Measurements from ENCODE around the gene GGA3.

GGA3 gene

DNA sequence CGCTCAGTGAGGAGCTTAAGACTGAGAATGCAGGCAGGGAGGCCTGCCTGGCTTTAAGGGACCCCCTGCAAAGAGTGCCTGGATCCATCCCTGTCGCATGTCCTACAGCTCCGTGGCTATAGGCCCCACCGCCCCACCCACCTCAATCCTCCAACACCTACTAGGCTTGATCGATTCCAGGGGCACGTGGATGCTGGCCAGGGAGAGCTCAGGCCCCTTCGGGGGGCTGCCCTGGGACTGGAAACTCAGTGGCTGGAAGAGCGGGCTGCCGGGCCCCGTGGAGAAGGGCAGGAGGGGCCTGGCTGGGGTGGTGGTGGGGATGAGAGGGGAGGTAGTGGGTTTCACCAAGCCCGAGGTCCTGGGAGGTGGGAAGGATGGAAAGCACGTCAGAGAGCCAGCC lies 22.2 kb downstream of the GGA3 start:
- TF ChIP-seq, protein P1, sequence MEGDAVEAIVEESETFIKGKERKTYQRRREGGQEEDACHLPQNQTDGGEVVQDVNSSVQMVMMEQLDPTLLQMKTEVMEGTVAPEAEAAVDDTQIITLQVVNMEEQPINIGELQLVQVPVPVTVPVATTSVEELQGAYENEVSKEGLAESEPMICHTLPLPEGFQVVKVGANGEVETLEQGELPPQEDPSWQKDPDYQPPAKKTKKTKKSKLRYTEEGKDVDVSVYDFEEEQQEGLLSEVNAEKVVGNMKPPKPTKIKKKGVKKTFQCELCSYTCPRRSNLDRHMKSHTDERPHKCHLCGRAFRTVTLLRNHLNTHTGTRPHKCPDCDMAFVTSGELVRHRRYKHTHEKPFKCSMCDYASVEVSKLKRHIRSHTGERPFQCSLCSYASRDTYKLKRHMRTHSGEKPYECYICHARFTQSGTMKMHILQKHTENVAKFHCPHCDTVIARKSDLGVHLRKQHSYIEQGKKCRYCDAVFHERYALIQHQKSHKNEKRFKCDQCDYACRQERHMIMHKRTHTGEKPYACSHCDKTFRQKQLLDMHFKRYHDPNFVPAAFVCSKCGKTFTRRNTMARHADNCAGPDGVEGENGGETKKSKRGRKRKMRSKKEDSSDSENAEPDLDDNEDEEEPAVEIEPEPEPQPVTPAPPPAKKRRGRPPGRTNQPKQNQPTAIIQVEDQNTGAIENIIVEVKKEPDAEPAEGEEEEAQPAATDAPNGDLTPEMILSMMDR (IDR thresholded peaks at IDR 0.05; ENCODE audit: control insufficient read depth, extremely low read depth, insufficient read depth): no peak
- H3K4me3 ChIP-seq (ENCODE audit: low read depth, low read length): no peak overlapping the region
- no peak for DNase-seq (ENCODE audit: low read depth)

DNA sequence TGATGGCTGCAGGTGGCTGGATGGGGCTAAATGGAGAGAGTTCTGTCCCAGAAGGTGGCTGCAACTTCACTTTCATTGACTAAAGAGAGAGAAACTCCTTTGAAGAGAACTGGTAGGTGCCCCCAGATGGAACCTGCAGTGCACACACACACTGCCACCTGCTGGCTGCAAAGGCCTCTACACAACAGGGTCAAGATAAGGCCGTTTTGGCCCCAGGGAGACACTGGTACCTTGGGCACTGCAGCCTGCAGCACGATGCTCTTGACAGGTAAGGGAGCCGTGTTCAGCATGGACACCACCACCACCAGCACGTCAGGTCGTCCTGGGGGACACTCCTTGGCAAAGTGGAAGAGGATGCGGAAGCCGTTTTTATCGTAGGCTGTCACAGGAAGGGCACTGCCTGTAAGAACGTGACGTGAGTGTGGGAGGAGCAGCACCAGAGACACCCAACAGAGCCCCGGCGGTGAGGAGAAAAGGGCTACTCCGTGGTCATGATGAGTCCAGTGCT lies 22.7 kb downstream of the GGA3 start:
- TF ChIP-seq, protein P1 (IDR thresholded peaks at IDR 0.05; ENCODE audit: control insufficient read depth, extremely low read depth, insufficient read depth): peak; percentile 83
- no peak overlapping the region for H3K4me3 ChIP-seq (ENCODE audit: low read depth, low read length)
- DNase-seq (ENCODE audit: low read depth): peak; percentile 35

DNA sequence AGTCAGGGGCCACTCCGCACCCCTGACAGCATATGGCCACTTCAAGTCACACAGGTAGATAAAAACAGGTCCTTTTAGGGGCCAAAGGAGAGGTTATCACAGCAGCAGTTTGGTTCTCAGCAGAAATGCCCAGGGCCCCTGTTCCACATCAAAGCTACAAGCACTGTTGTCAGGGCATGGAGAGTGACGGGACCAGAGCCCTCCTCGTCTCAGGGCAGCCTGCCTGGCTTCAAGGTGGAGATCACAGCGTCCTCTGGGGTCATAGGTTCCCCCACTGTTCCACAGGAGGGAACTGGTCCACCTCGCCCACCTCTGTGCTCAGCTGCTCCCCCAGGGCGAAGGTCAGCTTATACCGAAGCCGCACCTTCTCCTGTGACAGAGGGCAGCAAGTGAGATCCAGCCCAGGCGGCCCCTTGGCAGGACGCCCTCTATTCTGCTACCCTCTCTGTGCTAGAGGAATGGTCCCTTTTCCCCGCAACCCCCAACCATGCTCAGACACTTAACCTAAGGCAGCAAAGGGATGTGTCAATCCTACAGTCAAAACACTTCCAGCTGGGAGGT lies 23.3 kb downstream of the GGA3 start:
- DNase-seq (ENCODE audit: low read depth): no peak
- H3K4me3 ChIP-seq (ENCODE audit: low read depth, low read length): no peak overlapping the region
- TF ChIP-seq, protein P1 (IDR thresholded peaks at IDR 0.05; ENCODE audit: control insufficient read depth, extremely low read depth, insufficient read depth): no peak

DNA sequence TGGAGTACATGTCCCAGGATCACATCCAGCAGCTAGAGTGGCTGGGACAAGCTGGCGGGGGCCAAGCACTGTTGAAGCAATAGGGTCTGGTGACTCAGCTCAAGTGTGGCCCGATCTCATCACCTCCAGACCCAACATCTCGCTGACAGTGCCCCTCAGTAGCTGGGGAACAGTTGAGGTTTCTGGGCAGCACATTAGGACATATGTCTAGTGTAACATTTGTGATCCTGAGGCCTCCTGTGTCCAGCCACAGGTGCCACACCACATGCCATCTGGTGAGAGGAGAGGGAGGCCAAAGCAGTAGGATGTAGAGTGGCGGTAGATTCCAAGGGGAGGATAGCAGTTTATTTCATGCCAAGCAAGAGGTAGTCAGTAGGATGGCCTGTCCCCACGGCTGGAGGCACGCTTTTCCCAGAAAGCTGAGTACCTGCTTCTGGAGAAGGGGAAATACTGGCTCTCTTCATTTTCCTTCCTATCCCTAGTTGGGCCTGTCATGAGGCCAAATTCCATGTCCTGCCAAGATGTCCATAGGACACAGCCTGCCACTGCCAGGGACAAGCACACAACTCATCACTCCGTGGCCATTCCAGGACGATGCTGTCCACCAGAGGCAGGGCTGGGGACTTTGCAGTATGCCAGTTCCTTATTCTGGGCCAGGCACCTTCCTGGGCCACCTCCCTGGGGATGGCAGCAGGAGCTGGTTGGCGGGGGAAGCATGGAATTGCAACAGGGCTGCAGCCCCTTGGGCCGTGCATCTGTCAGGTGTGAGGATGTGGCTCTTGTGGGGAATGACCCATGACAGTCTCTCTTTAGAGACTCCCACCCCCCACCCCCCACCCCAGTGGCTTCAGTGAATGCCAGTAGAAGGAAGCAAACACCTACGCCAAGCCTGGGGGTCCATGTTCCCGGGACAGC lies 24.0 kb downstream of the GGA3 start:
- DNase-seq (ENCODE audit: low read depth): no peak
- TF ChIP-seq, protein P1 (IDR thresholded peaks at IDR 0.05; ENCODE audit: control insufficient read depth, extremely low read depth, insufficient read depth): no peak
- H3K4me3 ChIP-seq (ENCODE audit: low read depth, low read length): no peak overlapping the region

DNA sequence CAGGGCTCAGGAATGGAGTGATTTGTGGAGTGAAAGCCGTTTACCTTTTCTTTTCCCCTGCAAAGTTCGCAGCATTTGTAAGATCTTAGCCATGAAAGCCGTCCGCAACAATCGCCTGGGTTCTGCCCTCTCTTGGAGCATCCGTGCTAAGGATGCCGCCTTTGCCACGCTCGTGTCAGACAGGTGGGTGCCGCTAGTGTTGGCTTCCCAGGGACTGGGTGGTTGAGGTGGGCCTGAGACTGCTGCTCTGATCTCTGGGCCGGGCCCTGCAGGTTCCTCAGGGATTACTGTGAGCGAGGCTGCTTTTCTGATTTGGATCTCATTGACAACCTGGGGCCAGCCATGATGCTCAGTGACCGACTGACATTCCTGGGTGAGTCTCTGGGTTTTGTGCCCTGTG lies 28.6 kb downstream of the GGA3 start:
- no peak overlapping the region for H3K4me3 ChIP-seq (ENCODE audit: low read depth, low read length)
- TF ChIP-seq, protein P1 (IDR thresholded peaks at IDR 0.05; ENCODE audit: control insufficient read depth, extremely low read depth, insufficient read depth): no peak
- no peak for DNase-seq (ENCODE audit: low read depth)

DNA sequence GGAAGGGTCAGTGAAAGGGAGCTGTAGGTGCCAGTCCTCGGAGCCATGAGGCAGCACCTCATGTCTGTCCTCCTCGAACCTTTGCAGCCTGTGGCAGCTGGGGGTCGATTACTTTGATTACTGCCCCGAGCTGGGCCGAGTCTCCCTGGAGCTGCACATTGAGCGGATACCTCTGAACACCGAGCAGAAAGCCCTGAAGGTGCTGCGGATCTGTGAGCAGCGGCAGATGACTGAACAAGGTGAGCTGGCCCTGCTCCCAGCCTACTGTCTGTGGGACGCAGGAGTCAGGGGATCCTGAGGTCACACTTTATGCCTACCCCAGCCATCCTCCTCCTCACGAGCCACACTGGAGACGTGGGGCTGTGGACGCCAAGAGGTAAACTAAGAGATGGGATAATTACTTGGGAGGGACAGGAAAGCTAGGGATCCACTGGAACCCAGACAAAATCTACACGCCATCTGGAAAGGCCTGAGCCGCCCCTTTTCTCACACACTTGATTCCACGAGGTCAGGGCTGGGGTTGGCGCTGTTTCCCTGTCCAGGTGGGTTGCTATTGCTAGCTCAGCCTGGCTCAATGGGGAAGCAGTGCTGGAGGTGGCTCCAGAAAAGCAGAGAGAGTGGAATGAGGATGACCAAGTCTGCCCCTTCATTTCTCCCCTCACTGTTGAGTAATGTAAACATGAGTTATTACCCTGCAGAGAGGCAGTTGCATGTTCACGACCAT lies 29.5 kb downstream of the GGA3 start:
- DNase-seq (ENCODE audit: low read depth): no peak
- TF ChIP-seq, protein P1 (IDR thresholded peaks at IDR 0.05; ENCODE audit: control insufficient read depth, extremely low read depth, insufficient read depth): no peak
- H3K4me3 ChIP-seq (ENCODE audit: low read depth, low read length): no peak overlapping the region

All from LNCaP clone FGC (cell line).